GM19351 (cell line): Measurements from ENCODE around the gene GGA1.

ENCODE experiments used
- ATAC-seq: cut with Tn5 transposase; IDR thresholded peaks from one replicate; pipeline ENCODE4 v1.9.1; 2021; ENCODE audit warnings: mild to moderate bottlenecking, moderate library complexity; ENCODE audit not compliant: unreplicated experiment

The GGA1 gene

GRCh38 chr22:37608477-37609239 lies at the start of gene GGA1:
TSS of gene GGA1 (plus strand) at chr22:37608834. CDS start at chr22:37608861, 27 bp downstream.
- peak; percentile 75 for ATAC-seq

GRCh38 chr22:37559521-37559900 lies 49.1 kb upstream of the GGA1 start:
- ATAC-seq = no peak

DNA sequence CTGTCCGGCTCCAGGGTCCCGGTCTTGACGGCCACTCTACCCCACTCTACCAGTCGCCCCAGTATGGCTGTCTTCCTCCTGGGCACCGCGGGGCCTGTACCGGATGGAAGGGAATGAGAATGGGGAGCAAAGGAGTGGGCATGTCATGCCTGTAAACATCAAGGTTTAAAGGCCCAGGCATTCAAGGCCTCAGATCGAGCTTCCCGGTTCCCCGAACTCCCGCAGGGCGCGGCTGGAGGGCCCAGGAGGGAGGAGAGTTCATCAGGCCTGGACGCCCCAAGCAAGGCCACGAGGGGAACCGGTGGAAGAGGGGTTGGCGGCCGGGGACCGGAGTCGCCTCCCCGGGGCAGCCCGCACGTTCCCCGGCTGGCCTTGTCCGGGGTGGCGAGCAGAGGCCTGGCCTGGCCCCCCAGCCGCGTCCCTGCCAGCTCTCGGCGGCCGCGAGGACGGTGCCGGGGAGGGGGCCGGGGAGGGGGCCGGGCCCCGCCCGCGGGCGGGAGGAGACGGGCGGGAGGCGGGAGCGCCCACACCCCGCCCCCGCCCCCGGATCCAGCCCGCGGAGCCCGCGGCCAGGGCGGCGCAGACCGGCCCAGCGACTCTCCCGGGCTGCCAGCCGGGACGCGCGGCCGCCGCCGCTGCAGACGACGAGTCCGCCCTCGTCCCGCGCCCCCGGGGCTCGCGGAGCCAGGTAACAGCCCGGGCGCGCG lies 48.6 kb upstream of the GGA1 start, which contains the start of gene CDC42EP1:
TSS of gene CDC42EP1 (plus strand) at position 580 of the 707 bp plus-strand sequence. CDS start 5,870 bp downstream, outside the sequence.
- ATAC-seq = no peak

- ATAC-seq = no peak
Measured at GRCh38 chr22:37560608-37561211, 47.9 kb upstream of the GGA1 start.

GRCh38 chr22:37561212-37562048 lies 47.2 kb upstream of the GGA1 start:
- no peak for ATAC-seq

DNA sequence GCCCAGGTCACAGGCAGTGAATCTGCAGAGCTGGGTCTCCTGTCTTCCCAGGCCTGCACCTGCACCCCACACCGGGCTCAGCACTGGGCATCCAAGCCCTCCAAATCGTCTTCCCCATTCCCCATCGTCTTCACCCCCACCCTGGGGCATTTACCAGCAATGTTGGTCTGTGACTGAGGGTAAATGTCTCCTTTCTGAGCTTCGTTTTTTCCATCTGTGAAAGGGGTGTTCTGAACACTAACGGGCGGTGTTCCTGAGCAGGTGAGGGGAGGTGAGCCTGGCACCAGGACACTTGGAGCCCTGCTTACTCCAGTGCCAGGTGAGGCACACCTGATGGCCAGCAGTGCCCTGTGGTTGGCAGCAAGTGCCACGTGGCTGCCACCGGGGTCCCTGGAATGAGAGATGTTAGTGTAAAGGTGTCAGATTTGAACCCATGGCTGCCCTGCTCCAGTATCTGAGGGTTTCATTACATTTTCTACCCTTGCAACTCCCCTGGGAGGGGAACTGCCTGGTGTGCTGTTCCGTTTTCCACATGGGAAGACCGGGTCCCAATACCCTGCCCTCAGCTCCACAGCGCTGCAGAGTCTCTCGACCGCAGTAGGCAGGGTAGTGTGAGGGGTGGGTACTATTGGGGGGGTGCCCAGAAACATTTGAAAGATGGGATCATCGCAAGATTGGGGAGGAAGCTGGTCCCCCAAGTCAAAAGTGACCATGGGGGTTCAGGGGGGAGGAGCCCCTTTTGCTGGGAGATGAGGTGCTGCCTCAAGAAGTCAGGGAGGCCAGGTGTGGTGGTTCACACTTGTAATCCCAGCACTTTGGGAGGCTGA lies 46.4 kb upstream of the GGA1 start:
- no peak for ATAC-seq

GRCh38 chr22:37563153-37564081 lies 45.2 kb upstream of the GGA1 start:
- no peak for ATAC-seq

- no peak for ATAC-seq
Measured at GRCh38 chr22:37564111-37564711, 44.4 kb upstream of the GGA1 start.

DNA sequence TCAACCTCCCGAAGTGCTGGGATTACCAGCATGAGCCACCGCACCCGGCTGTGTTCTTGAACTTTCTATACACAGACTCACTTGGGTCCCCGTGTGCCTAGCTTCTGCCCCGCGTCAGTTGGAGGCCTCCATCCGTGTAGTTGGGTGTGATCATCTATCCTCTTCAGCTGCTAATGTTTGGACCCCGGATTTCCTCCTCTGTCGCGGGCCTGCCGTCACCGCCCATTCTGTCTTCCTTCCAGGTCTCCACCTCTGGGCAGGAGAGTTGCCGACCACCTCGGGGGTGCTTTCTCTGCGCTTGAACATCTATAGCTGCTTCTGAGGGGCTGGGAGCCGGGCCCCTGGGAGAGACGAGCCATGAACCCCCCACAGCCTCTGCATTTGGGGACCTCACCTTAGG lies 42.8 kb upstream of the GGA1 start:
- no peak for ATAC-seq

DNA sequence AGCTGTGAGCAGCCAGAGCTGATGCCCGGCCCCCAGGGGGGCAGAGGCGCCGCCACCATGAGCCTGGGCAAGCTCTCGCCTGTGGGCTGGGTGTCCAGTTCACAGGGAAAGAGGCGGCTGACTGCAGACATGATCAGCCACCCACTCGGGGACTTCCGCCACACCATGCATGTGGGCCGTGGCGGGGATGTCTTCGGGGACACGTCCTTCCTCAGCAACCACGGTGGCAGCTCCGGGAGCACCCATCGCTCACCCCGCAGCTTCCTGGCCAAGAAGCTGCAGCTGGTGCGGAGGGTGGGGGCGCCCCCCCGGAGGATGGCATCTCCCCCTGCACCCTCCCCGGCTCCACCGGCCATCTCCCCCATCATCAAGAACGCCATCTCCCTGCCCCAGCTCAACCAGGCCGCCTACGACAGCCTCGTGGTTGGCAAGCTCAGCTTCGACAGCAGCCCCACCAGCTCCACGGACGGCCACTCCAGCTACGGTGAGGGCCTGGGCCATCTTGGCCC lies 42.3 kb upstream of the GGA1 start:
- ATAC-seq = no peak

GRCh38 chr22:37566903-37567798 lies 41.5 kb upstream of the GGA1 start:
- ATAC-seq = no peak

DNA sequence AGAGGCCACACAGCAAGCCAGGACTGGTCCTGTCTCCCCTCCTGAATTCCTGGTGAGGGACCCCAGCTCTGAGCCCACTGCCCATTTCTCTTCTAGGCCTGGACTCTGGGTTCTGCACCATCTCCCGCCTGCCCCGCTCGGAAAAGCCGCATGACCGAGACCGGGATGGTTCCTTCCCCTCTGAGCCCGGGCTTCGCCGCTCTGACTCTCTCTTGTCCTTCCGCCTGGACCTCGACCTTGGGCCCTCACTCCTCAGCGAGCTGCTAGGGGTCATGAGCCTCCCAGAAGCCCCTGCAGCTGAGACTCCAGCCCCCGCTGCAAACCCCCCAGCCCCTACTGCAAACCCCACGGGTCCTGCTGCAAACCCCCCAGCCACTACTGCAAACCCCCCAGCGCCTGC lies 40.6 kb upstream of the GGA1 start:
- ATAC-seq = no peak

- no peak for ATAC-seq
Measured at GRCh38 chr22:37568448-37569008, 40.1 kb upstream of the GGA1 start.

GRCh38 chr22:37569009-37569920 lies 39.4 kb upstream of the GGA1 start:
- ATAC-seq = no peak

DNA sequence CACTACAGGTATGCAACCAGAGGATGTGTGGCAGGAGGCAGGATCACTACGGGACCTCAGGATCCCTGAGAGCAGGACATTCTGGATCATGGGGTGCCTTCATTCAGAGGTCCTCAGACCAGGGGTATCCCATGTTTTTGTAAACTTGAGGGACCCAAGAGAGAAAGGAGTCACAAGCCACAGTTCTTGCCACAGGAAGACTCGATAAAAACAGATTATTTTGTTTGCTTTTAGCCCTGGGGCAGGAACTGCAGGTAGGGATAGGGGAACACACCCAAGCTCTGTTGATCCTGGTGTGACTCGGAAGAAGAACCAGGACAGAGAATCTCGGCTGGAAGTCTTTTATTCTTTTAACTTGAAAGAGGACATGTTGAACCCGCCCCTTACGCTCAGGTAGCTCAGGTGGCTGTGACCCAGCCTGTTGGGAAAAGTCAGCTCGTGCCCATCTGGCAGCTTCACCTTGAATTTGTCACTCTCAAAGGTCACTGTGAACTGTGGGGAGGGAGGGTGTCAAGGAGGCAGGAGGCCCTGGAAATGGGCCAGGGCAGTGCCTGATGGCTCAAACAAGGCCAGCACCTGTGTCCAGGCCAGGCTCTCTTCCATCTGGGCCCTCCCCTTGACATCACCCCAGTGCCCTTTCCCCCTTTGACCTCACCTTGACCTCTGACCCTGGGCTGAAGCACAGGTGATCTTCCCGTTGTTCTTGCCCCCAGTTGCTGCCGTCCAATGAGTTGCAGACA lies 38.5 kb upstream of the GGA1 start:
- ATAC-seq = no peak

GRCh38 chr22:37570661-37570976 lies 38.0 kb upstream of the GGA1 start:
- no peak for ATAC-seq
